NCI-H748 (cell line): Measurements from ENCODE around the gene SCYGR1.
"Not testable (repeated sequence)": the region's sequence is repeated elsewhere in the genome, so short reads cannot be mapped to it uniquely, and the experiment has no call there.

Experiments used
- DNase-seq: peaks from one replicate; lab custom pipeline; 2025; ENCODE audit not compliant: unreplicated experiment; lab: John Stamatoyannopoulos, UW

Gene SCYGR1

GRCh38 chr2:227387583-227387982 is at the start of gene SCYGR1:
Gene SCYGR1, minus strand, starts transcription at chr2:227387949. Its CDS starts 0 bp downstream, at chr2:227387949.
- not testable (repeated sequence) for DNase-seq

DNA sequence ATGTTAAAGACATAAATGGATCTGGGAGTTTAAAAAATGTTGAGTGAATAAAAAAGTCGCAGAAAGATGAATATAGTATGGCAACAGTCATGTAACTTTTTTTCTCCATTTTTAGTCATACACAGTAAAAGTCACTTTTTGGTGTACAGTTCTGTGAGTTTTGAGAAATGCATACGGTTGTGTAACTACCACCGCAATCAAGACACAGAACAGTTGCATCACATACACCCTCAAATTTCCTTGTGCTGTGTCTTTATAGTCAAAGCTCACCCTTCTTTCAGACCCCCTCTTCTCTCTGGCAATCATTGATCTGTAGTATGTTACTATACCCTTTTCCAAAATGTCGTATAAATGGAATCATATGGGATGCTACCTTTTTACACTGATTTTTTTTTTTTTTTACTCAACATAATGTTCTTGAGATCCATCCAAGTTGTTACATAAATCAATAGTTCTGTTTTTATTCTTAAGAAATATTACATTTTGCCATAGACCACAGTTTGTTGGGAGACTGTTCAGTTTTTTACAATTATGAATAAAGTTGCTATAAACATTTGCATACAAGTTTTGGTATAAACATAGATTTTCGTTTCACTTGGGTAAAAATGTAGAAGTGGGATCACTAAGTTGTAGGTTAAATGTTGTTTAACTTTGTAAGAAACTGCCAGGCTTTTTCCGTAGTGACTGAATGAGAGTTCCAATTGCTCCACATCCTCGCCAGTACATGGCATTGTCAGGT is 48.9 kb upstream of the SCYGR1 start:
- DNase-seq, result no peak

DNA sequence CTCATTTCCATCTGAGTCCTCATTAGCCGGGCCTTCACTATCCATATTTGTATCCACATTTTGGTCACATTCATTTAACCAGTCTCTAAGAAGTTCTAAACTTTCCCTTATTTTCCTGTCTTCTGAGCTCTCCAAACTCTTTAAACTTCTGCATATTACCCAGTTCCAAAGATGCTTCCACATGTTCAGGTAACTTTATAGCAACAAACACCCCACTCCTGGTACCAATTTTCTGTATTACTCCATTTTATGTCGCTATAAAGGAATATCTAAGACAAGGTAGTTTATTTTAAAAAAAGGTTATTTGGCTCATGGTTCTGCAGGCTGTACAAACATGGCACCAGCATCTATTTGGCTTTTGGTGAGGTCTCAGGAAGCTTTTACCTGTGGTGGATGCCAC is 45.4 kb upstream of the SCYGR1 start:
- no peak for DNase-seq

DNA sequence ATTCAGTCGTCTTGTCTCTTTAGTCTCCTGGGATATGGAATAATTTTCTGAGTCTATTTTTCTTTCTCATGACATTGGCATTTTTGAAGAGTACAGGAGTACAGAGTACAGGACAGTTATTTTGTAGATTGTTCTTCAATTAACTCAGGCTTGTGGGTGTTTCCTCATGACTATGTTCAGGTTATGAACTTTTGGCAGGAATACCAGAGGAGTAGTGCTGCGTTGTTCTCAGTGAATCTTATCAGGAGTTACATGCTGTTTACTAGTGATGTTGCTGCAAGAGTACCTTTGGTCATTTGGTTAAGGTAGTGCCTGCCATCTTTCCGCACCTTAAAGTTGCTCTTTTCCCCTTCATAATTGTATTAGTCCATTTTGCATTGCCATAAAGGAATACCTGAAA is 42.9 kb upstream of the SCYGR1 start:
- DNase-seq, result no peak

DNA sequence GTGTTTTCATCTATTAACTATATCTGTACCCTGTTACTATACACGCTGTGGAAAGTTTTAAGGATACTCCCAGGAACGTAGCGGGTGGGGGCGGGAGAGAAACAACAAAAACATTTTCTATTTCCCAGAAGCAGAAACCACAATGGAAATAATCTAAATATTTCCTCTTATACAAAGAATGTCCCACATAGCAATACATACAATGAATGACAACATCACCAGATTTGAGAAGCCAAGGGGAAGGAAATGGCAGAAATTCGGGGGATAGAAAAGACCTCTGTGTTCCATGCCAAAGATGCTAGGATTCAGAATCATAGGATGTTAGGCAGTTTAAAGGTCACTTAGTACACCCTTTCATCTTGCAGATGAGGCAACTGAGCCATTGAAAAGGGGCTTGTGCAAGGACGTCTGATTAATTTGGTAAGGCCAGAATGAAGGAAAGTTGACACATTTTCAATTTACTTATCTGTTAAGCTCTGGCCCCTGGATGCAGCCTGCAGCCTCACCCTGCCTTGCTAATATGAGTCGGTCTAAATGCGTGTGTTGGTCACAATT is 41.1 kb upstream of the SCYGR1 start:
- DNase-seq, result no peak

DNA sequence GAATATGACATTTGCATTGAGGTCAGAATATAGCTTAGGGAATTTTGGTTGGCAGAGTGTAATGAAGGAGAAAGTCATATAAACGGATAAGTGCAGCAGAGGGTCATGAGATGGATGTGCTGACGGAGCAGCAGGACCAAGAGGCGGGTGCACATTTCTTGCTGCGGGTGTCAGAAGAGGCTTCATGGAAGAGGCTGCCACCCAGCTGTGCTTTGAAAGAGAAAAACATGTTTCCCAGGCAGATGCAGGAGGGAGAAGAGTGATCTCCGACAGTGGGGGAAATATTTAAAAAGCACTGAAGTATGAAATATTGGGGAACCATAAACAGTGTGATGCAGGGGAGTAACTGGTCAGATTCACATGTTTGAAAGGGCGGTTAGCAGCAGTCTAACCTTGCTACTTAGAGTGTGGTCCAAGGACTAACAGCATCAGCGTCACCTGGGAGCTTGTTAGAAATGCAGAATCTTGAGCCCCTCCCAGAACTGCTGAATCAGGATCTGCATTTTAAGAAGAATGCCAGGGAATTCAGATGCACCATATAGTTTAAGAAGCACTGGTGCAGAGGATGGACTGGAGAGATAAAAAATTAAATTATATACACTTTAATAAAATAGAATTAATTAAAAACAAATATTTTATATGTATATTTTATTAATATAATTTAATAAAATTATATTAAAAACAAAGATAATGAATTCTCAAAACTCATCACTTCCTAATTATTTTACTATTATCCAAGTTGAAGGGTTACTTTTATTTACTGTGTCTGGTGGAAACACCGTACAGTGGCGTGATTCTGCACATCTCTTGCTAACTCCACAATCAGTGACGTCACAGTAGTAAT is 36.1 kb upstream of the SCYGR1 start:
- no peak for DNase-seq

DNA sequence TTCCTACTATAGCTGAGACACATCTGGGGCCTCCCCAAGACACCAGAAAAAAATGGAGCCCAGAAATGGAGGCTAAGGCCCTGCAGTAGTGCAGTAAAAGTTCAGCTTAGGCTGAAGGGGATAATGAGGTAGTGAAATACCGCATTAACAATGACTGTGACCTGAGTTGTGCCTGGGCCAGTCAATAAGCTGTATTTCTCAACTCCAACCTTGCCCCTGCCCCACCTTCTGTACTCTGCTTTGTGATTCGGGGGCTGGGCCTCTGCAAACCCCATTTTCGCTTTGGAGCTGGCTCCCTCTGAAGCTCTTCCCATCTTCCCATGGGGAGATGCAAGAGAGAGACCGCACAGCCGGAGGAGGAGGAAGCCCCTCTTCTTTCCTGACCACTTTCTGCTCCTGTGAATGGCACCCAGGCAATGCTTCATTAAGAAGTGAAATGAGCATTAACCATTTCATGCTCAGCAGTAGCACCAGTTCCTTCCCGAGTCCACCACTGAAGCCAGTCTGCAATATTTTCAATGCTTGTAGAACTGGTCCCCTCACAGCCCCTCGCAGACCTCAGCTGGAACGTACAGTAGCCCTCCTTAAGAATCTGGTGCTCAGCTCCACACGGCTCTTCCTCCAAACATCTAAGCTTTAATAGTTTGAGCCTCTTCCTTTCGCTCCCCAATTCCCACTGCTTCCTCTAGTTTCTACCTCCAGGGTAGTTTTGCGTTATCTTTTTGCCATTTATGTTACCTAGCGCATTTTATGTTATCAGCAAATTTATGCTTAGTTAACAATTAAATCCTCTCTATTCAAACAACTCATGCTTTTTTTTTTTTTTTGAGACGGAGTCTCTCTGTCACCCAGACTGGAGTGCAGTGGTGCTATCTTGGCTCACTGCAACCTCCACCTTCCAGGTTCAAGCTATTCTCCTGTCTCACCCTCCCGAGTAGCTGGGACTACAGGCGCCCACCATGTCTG is 32.6 kb upstream of the SCYGR1 start:
- DNase-seq, result no peak

DNA sequence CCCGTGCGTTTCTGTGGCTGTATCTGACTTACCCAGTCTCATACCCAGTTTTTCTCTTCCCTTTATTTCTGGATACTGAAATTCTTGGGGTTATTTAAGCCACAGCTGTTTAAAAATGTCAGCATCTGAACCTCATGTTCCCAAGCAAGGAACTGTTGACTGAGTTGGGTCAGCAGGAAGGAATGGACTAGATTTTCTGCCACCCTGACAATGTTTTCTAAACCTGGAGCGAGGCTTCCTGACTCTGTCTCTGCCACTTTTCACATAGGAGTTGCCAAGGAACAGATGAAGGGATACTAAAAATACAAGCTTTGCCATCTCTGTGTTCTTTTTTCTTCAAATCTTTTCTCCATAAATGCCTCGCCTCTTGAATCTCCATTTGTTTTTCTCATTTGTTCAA is 29.0 kb upstream of the SCYGR1 start:
- DNase-seq, result no peak

DNA sequence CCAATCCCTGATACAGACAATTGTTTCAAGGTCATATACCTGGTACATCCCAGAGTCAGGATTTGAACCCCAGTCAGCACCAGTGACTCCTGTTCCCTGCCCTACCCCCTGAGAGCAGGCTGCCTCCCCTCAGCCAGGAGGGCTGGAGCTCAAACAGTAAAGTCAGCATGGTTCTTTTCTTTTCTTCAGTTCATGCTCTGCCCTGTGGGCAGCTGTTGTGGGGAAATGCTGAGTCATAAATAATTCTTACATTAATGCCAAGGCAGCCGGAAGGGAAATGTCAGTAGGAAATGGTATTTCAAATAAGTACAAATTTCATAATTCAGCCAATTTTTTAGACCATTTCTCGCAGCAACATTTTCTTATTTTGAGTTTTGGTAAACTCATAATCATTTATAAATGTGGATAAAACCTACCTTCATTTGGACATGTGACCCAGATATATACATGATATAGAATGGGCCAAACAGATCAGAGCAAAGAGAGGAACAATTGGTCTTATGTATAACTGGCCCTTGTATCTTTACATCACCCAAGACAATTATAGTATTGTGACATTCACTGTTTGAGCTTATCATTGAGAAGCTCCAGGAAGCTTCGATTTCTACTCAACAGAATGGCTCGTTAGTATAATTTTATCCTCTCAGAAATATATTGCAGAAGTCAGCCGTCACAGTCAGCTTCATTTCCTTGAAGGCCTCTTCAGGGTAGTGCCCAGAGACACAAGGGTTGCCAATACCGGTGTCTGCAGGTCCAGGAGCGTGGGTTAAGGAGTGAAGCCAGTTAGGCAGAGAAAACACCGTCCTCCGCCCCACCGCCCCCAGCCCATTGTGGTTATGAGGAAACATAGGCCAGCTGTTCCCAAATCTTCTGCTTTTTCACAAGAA is 28.0 kb upstream of the SCYGR1 start:
- DNase-seq, result no peak

DNA sequence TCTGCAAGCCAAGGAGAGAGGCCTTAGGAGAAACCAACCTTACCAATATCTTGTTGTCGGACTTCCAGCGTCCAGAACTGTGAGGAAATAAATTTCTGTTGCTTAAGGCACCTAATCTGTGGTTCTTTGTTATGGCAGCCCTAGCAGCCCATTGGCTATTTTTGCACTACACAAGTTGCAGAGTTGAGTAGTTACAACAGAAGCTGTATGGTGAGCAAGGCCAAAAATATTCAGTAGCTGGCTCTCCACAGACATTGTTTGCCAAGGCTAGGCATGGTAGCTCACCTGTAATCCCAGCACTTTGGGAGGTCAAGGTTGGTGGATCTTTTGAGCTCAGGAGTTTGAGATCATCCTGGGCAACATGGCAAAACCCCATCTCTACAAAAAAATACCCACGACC is 27.1 kb upstream of the SCYGR1 start:
- no peak for DNase-seq

DNA sequence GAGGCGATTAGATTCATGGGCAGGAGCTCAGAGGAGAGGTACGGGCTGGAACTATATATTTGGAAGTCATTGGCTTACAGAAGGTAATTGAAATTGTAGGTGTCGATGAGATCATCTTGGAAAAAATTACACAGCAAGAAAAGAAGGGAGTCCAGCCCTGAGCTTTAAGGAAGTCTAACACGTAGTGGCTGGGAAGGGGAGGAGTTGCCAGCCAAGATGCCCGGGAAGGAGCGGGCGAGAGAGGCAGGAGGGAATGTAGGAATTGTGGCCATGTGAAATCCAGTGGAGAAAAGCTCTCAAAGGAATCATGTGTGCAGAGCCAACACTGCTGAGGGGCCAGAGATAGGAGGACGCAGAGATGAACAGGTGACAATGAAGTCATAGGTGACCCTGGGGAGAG is 25.6 kb upstream of the SCYGR1 start:
- DNase-seq, result no peak

- no peak for DNase-seq
These were observed 25.1 kb upstream of the SCYGR1 start for GRCh38 chr2:227412877-227413276.

DNA sequence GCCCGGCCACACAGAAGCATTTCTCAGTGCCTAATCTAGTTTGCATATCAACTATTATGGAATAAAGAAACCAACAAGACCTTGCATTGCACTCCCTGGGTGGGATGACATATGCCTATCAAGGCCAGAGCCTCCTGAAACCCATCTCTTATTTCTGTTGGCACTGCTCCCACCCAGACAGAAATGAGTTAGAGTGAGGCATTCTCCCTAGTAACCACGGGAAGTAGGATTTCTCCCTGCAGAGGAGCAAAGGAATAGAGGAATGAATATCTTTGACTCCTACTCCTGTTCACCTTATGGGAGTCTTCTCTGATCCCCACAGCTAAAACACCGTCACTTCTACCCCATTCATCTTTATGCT is 24.2 kb upstream of the SCYGR1 start:
- DNase-seq, result no peak

GRCh38 chr2:227411320-227411989 is 23.7 kb upstream of the SCYGR1 start:
- no peak for DNase-seq

GRCh38 chr2:227410191-227410590 is 22.4 kb upstream of the SCYGR1 start:
- no peak for DNase-seq

DNA sequence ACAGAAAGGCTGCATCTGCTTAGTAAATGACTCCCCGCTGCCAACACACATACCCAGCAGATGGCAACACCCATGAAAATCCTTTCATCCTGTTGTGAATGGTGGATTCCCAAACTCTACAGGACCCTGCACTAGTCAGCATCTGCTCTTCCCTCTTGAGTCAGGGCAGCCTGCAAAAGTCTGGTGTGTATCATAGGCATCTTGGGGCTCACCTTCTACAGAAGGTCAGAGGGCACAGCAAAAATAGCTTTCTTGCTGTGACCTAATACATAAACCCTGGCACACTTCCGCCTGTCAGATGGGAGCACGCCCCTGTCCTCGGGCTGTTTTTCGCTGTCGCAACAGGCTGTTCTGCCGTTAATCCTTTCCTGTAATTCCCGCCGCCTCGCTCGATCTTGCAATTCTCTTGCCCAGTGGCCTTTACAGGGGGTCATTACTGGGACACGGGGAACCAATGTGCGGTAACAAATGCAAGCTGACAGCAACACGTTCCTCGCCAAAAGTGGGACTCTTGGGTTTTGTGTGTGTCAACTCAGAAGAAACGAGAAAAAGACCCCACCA is 19.9 kb upstream of the SCYGR1 start:
- DNase-seq, result no peak

DNA sequence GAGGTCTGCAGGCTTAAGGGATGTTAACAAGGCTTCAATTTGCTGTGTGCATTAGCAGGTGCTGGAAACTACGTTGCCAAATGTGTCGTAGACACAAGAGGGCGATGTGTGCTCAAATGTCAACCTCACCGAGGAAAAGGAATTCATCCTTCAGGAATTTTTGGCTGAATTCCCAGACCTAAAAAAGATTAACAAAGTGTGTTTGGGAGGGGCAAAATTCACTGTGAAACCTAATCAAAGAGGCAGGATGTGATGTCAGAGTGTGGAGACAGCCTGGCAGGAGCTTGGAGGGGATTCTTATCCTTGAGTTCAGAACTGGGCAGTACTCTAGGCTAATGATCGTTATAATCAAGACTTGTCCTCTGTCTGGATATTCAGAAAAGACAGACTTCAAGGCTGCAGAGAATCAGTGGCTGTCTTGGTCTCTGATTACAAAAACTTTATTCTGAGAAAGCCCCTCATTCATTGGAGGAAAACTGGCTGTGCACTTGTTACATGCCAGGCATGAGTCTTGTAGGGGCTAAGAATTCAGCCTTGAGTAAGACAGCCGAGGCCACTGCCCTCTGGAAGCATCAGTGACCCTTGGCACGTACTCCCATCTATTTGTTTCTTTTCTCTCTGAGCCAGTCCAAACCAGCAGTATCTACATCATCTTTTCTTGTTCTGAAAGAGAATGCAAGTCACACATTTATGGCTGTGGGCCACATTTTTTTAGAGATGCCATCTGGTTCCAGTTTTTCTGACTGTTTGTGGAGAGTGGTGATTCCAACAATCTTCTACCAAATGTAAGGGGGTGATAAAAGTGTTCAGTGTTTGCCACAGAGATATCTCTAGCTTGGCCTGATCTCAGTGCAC is 18.7 kb upstream of the SCYGR1 start:
- DNase-seq, result peak; percentile 91

DNA sequence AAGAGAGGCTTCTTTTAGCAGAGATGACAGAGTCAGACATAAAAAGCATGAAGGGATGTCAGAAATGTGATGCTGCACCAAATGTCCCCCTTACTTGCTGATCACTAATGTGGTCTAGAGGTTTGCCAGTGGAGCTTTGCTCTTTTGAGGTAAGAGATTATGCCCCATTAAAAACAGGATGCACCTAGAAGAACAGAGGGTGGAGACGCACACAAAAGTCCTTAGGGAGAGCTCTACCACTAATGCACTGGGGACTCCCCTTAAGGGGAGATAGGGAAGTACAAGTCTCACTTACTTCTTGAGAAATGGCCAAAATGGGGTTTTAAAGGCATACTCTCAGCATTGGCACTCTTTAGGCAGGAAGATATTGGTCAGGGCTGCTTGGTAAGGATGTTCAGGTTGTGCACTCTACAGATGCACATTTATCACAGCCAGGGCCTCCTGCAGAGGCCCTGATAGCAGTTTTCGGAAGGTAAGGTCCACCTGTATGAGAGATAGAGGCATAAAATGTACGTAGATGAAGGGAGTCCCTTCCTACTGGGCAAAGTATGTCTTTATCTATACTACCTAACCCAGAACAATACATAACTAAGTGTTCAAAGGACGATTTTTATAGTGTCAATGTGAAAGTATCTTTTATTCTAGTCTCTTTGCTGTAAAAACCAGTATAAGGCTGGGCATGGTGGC is 17.0 kb upstream of the SCYGR1 start:
- DNase-seq, result no peak
